Measurements from ENCODE around the gene DDX59.

- TF ChIP-seq CTCF (IDR thresholded peaks at IDR 0.05) (no peak), POLR2AphosphoS5 (IDR thresholded peaks at IDR 0.05) (no peak), POLR2A (IDR thresholded peaks at IDR 0.05) (no peak), EP300 (IDR thresholded peaks at IDR 0.05) (no peak)
Measured at GRCh38 chr1:200706111-200706814, 36.6 kb upstream of the DDX59 start.

All from stomach (tissue), 4 donors.